Memory B cell (primary cell): ENCODE data around the gene CA9.

Source experiments
- ATAC-seq: fragments of 150-1000 bp; cut with Tn5 transposase; 2 replicates; pipeline ENCODE4 v1.10.0; 2021; ENCODE audit warnings: low read depth, mild to moderate bottlenecking, moderate library complexity
- DNase-seq, 2 donors: peaks; one replicate each; pipeline ENCODE4 v3.0.0; 2022; ENCODE audit warnings: low spot score in 2 of 2
- H3K27ac Mint-ChIP-seq: one replicate; pipeline ENCODE4 v1.8.0; 2022; ENCODE audit warnings: mild to moderate bottlenecking, moderate library complexity, mixed read lengths
- H3K27me3 Mint-ChIP-seq: one replicate; pipeline ENCODE4 v1.8.0; 2022; ENCODE audit warnings: mixed read lengths
- H3K36me3 Mint-ChIP-seq: one replicate; pipeline ENCODE4 v1.8.0; 2022; ENCODE audit warnings: mild to moderate bottlenecking, mixed read lengths
- H3K4me1 Mint-ChIP-seq: one replicate; pipeline ENCODE4 v1.8.0; 2022; ENCODE audit warnings: mixed read lengths
- H3K4me3 Mint-ChIP-seq: one replicate; pipeline ENCODE4 v1.8.0; 2022; ENCODE audit warnings: mild to moderate bottlenecking, moderate library complexity, mixed read lengths
- H3K9me3 Mint-ChIP-seq: one replicate; pipeline ENCODE4 v1.8.0; 2022; ENCODE audit warnings: mixed read lengths

CA9 gene

GRCh38 chr9:35658137-35658967, 15.4 kb upstream of the CA9 start, which contains the start of gene CCDC107:
Gene CCDC107, plus strand, starts transcription at chr9:35658292. Its CDS starts 88 bp downstream, at chr9:35658380.
- DNase-seq, result peak; percentile 88 to 91
- Mint-ChIP-seq H3K36me3 (peaks cover 7% of the 10 kb centered on the region), H3K4me3 (peak within 1 kb of the TSS; percentile 90)

GRCh38 chr9:35658968-35659220, 14.8 kb upstream of the CA9 start:
- DNase-seq (no peak), ATAC-seq (no peak)
- Mint-ChIP-seq H3K36me3 (peaks cover 7% of the 10 kb centered on the region), H3K9me3 (no peaks in the 10 kb centered on the region), H3K27ac (peak overlapping the region; percentile 100), H3K4me3 (peak overlapping the region; percentile 90), H3K4me1 (peaks cover 39% of the 10 kb centered on the region), H3K27me3 (no peaks in the 10 kb centered on the region)

More at GRCh38 chr9:35658137-35658967, 15.4 kb upstream of the CA9 start, which contains the start of gene CCDC107:
- H3K4me1 Mint-ChIP-seq, result peaks cover 39% of the 10 kb centered on the region
- H3K27ac Mint-ChIP-seq, result peak within 1 kb of the TSS; percentile 100
- H3K27me3 Mint-ChIP-seq, result no peaks in the 10 kb centered on the region
- ATAC-seq, result peak; percentile 60
- no peaks in the 10 kb centered on the region for H3K9me3 Mint-ChIP-seq

GRCh38 chr9:35659340-35659739, 14.4 kb upstream of the CA9 start:
- DNase-seq, result no peak
- peaks cover 7% of the 10 kb centered on the region for H3K36me3 Mint-ChIP-seq
- no peak for ATAC-seq
- peak overlapping the region; percentile 100 for H3K27ac Mint-ChIP-seq
- H3K4me1 Mint-ChIP-seq, result peaks cover 39% of the 10 kb centered on the region
- H3K9me3 Mint-ChIP-seq, result no peaks in the 10 kb centered on the region
- H3K4me3 Mint-ChIP-seq, result peak overlapping the region; percentile 90
- H3K27me3 Mint-ChIP-seq, result no peaks in the 10 kb centered on the region

GRCh38 chr9:35660966-35661415, 12.7 kb upstream of the CA9 start:
- Mint-ChIP-seq H3K27me3 (no peaks in the 10 kb centered on the region), H3K9me3 (no peaks in the 10 kb centered on the region), H3K4me1 (peaks cover 41% of the 10 kb centered on the region), H3K4me3 (no peak overlapping the region), H3K36me3 (peaks cover 7% of the 10 kb centered on the region), H3K27ac (peak overlapping the region; percentile 13)
- DNase-seq (no peak), ATAC-seq (no peak)

GRCh38 chr9:35661756-35662350, 11.9 kb upstream of the CA9 start:
- H3K27ac Mint-ChIP-seq, result peak overlapping the region; percentile 13
- H3K4me3 Mint-ChIP-seq, result no peak overlapping the region
- no peak for DNase-seq

GRCh38 chr9:35662437-35662836, 11.3 kb upstream of the CA9 start:
- H3K27me3 Mint-ChIP-seq, result no peaks in the 10 kb centered on the region
- H3K27ac Mint-ChIP-seq, result peak overlapping the region; percentile 13
- peaks cover 7% of the 10 kb centered on the region for H3K36me3 Mint-ChIP-seq
- H3K4me3 Mint-ChIP-seq, result no peak overlapping the region
- DNase-seq (no peak), ATAC-seq (no peak)
- H3K9me3 Mint-ChIP-seq, result no peaks in the 10 kb centered on the region
- H3K4me1 Mint-ChIP-seq, result peaks cover 40% of the 10 kb centered on the region

More at GRCh38 chr9:35661756-35662350, 11.9 kb upstream of the CA9 start:
- H3K9me3 Mint-ChIP-seq, result no peaks in the 10 kb centered on the region
- H3K27me3 Mint-ChIP-seq, result no peaks in the 10 kb centered on the region
- peaks cover 44% of the 10 kb centered on the region for H3K4me1 Mint-ChIP-seq
- ATAC-seq, result no peak
- H3K36me3 Mint-ChIP-seq, result peaks cover 7% of the 10 kb centered on the region

DNA sequence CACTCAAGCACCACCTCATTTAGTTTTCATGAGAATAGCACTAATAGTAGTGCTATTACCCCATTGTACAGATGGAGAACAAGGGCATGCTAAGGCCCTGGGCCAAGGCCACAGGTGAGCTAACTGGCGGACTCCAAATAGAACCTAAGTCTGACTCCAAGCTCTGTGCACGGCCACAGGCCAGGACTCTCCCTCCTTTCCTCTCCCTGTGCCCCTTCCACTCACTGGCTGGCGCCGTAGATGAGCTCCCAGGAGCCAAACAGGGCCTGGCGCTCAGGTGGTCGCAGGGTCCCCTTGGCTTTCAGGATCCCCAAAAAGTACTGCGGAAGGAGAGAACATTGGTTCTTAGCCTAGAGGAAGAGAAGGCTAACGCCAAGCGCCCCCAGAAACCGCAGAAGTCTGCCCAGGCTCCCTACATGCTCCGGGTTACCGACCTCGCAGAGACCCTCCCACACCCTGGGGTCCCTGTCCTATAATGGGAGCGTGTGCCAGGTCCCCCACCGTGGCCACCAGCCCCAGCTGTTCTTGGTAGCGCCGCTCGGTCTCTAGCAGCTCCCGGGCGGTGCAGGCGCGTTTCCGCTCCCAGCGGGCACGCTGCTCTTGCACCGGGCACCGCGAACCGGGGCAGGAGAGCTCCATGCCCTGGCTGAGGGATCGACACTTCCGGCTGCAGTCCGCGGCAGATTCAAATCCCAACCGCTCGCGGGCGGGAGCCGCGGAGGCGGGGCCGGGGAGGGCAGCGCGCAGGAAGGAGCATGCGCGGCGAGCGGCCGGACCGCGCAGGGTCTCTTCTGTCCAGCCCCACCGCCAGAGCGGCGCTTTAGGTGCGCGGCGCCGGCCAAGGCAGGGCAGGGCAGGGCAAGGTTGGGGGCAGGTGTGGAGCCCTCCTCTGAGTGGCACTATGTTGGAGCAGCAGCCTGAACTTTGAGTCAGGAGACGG, 8.9 kb upstream of the CA9 start, which contains the start of gene ARHGEF39:
Gene ARHGEF39 (minus strand): TSS at position 665 of the 940 bp plus-strand sequence. CDS start 26 bp downstream, at position 639.
- Mint-ChIP-seq H3K27ac (peak within 1 kb of the TSS; percentile 22), H3K36me3 (peaks cover 7% of the 10 kb centered on the region), H3K4me3 (peak within 1 kb of the TSS; percentile 83), H3K9me3 (no peaks in the 10 kb centered on the region), H3K27me3 (no peaks in the 10 kb centered on the region), H3K4me1 (peaks cover 24% of the 10 kb centered on the region)
- ATAC-seq (peak; percentile 58), DNase-seq (no peak)

- Mint-ChIP-seq H3K27ac (peak overlapping the region; percentile 22), H3K27me3 (no peaks in the 10 kb centered on the region), H3K4me3 (peak overlapping the region; percentile 83), H3K36me3 (peaks cover 5% of the 10 kb centered on the region), H3K9me3 (no peaks in the 10 kb centered on the region), H3K4me1 (peaks cover 24% of the 10 kb centered on the region)
- no peak for ATAC-seq
- DNase-seq, result no peak
These were observed 8.3 kb upstream of the CA9 start for GRCh38 chr9:35665471-35665818.

DNA sequence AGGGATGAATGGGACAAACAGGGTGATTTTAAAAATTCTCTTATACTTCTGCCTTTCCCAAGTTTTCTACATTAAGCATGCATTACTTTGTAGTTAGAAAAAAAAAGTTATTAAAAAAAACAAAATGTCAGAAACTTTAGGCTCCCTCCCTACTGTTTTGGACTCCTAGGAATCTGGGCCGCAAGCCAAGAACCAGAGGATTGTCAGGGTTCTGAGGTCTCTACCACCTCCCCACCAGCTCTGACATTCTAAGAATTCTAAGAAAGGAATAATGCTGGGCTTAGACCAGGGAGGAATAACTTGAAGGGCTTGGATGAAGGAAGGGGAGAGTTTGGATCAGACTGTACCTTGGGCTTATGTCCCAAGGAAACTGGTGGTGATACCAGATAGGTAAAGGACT, 7.7 kb upstream of the CA9 start:
- H3K27ac Mint-ChIP-seq, result no peak overlapping the region
- H3K4me3 Mint-ChIP-seq, result peak overlapping the region; percentile 83
- peaks cover 24% of the 10 kb centered on the region for H3K4me1 Mint-ChIP-seq
- H3K27me3 Mint-ChIP-seq, result no peaks in the 10 kb centered on the region
- no peaks in the 10 kb centered on the region for H3K36me3 Mint-ChIP-seq
- DNase-seq (no peak), ATAC-seq (no peak)
- no peaks in the 10 kb centered on the region for H3K9me3 Mint-ChIP-seq

GRCh38 chr9:35666549-35666948, 7.2 kb upstream of the CA9 start:
- ATAC-seq, result peak; percentile 52
- Mint-ChIP-seq H3K27me3 (no peaks in the 10 kb centered on the region), H3K4me1 (peaks cover 24% of the 10 kb centered on the region), H3K27ac (no peak overlapping the region), H3K36me3 (no peaks in the 10 kb centered on the region), H3K4me3 (no peak overlapping the region), H3K9me3 (no peaks in the 10 kb centered on the region)
- no peak for DNase-seq

DNA sequence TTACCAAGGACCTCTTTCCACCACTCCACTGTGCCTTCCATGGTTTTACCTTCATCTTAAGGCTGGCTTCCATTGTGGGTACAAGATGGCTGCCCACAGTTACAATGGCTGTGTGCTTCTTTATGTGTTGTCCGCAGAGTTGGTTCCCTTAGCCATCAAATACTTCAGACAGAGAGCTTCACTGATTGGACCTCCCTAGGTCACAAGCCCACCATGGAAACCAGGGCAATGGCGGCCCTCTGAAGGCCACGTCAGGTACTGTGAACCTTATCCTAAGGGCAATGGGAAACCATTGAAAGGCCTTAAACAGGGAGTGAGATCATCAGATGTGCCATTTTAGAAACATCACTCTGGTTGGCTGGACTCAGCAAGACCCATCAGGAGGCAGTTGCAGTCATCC, 5.8 kb upstream of the CA9 start:
- H3K27me3 Mint-ChIP-seq, result no peaks in the 10 kb centered on the region
- H3K27ac Mint-ChIP-seq, result no peak overlapping the region
- H3K4me1 Mint-ChIP-seq, result peaks cover 13% of the 10 kb centered on the region
- H3K36me3 Mint-ChIP-seq, result no peaks in the 10 kb centered on the region
- H3K4me3 Mint-ChIP-seq, result no peak overlapping the region
- no peak for ATAC-seq
- no peak for DNase-seq
- H3K9me3 Mint-ChIP-seq, result no peaks in the 10 kb centered on the region

GRCh38 chr9:35669331-35670145, 4.2 kb upstream of the CA9 start:
- ATAC-seq (no peak), DNase-seq (no peak)
- Mint-ChIP-seq H3K4me3 (no peak overlapping the region), H3K4me1 (peaks cover 16% of the 10 kb centered on the region), H3K27ac (no peak overlapping the region), H3K36me3 (no peaks in the 10 kb centered on the region), H3K27me3 (peaks cover 3% of the 10 kb centered on the region), H3K9me3 (no peaks in the 10 kb centered on the region)

- Mint-ChIP-seq H3K4me1 (peaks cover 12% of the 10 kb centered on the region), H3K4me3 (no peak overlapping the region), H3K9me3 (no peaks in the 10 kb centered on the region), H3K27me3 (peaks cover 8% of the 10 kb centered on the region), H3K36me3 (no peaks in the 10 kb centered on the region), H3K27ac (no peak overlapping the region)
- no peak for DNase-seq
- ATAC-seq, result no peak
These were observed 265 bp downstream of the CA9 start for GRCh38 chr9:35674025-35674361.
